Spleen (tissue), 7 donors: ENCODE data around the gene FCHO2.

Source experiments
- CTCF ChIP-seq, 11 experiments: fragments of 200-600 bp in 7 of 11; fragments of 450-650 bp in 4 of 11; sonication (generic) in 4 of 11; IDR thresholded peaks in 8 of 11; conservative IDR thresholded peaks in 3 of 11; 1 replicate in 7 of 11; 2 replicates in 4 of 11; pipeline versions ENCODE4 v1.4.0 to v1.8.0; 2016 to 2021; ENCODE audit warnings: antibody characterized with exemption in 11 of 11, inconsistent platforms in 4 of 11, mild to moderate bottlenecking in 1 of 11
- POLR2A ChIP-seq, 3 donors: fragments of 450-650 bp; IDR thresholded peaks; one replicate each; pipeline ENCODE4 v1.5.1; 2017; ENCODE audit warnings: antibody characterized with exemption in 3 of 3, mild to moderate bottlenecking in 1 of 3
- POLR2AphosphoS5 ChIP-seq, 3 donors: sonication (generic); formaldehyde crosslinking; IDR thresholded peaks; one replicate each; pipeline ENCODE4 v1.5.1; 2017; ENCODE audit warnings: antibody characterized with exemption in 3 of 3
- donor health status: DM: no; HTN: no; CAD: no; lungs with moderate emphysema.
- donor health status: DM: no; HTN: no; CAD: no.
- donor health status: DM: no; HTN: no; CAD: no.

GRCh38 chr5:73030531-73030930, 74.7 kb downstream of the FCHO2 start:
- TF ChIP-seq POLR2AphosphoS5 (IDR thresholded peaks at IDR 0.05) (no peak), CTCF (IDR thresholded peaks at IDR 0.05 in 8 of 11, conservative IDR thresholded peaks at IDR 0.05 in 3 of 11) (no peak), POLR2A (IDR thresholded peaks at IDR 0.05) (no peak)
